ENCODE results near the gene ZNF14.

Gene ZNF14

DNA sequence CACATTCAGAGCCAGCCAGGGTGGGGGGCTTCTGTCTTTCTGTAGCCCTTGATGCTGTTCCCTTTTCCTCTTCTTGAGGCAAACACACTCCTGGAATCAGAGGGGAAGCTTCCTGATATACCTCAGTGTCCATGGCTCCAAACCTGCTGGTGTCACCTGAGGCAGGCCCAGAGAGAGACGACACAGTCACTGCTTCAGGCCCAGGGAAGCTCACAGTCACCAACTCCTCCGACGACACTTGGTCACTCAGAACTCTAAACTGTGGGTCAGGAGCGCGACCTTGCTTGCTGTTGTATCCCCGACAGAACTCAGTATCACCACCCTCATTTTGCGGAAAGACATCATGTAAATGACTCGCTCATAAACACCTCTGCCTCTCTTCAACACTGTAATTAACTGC lies 70.6 kb downstream of the ZNF14 start:
- Histone ChIP-seq H3K79me2 (ENCODE audit: low read length) (peaks cover 56% of the 10 kb centered on the region), H3K4me2 (ENCODE audit: low read length) (peak overlapping the region; percentile 94), H3K27me3 (ENCODE audit: low read depth, low read length) (no peaks in the 10 kb centered on the region), H3K27ac (ENCODE audit: low read length) (peak overlapping the region; percentile 93), H3K36me3 (replicated peaks; ENCODE audit: low read depth, low read length) (peaks cover 29% of the 10 kb centered on the region), H3K9ac (ENCODE audit: low read length) (peak overlapping the region; percentile 76), H3K4me3 (ENCODE audit: low read length) (peak overlapping the region; percentile 80), H2AFZ (ENCODE audit: low read depth, low read length) (no peak overlapping the region), H4K20me1 (ENCODE audit: insufficient read depth, low read length) (no peaks in the 10 kb centered on the region), H3K9me3 (ENCODE audit: insufficient read depth, low read length) (no peaks in the 10 kb centered on the region), H3K4me1 (ENCODE audit: low read length) (peaks cover 15% of the 10 kb centered on the region)
- TF ChIP-seq, protein P1, sequence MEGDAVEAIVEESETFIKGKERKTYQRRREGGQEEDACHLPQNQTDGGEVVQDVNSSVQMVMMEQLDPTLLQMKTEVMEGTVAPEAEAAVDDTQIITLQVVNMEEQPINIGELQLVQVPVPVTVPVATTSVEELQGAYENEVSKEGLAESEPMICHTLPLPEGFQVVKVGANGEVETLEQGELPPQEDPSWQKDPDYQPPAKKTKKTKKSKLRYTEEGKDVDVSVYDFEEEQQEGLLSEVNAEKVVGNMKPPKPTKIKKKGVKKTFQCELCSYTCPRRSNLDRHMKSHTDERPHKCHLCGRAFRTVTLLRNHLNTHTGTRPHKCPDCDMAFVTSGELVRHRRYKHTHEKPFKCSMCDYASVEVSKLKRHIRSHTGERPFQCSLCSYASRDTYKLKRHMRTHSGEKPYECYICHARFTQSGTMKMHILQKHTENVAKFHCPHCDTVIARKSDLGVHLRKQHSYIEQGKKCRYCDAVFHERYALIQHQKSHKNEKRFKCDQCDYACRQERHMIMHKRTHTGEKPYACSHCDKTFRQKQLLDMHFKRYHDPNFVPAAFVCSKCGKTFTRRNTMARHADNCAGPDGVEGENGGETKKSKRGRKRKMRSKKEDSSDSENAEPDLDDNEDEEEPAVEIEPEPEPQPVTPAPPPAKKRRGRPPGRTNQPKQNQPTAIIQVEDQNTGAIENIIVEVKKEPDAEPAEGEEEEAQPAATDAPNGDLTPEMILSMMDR (IDR thresholded peaks at IDR 0.05; ENCODE audit: low read depth, low read length), result no peak
- no peak for TF ChIP-seq EZH2phosphoT487 (IDR thresholded peaks at IDR 0.05; ENCODE audit: low read depth)

DNA sequence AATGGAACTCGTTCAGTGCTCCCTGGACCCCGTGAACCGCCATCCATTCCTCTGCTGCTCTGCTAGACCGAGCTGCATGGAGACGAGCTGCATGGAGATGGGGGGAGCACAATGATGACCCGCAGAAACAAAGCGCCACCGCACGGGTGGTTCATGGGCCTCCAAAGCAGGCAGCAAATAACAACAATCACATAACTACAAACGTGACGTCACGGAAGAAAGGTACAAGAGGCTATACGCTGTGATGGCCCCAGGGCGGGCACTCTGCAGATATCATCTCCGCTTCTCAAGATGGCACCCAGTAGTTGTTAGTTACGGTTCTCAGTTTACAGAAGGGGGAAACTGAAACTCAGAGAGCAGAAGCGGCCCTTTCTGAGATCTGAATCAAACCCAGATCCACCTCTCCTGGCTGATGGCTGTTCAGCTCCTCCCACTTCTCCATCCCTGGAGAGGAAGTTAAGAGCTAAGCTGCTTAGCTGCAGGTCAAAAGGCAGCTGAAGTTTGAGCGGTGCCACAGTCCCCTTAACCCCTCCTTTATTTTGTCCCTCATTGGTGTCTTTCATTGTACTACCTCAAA lies 71.1 kb downstream of the ZNF14 start:
- no peaks in the 10 kb centered on the region for H4K20me1 ChIP-seq (ENCODE audit: insufficient read depth, low read length)
- H2AFZ ChIP-seq (ENCODE audit: low read depth, low read length), result no peak overlapping the region
- peak overlapping the region; percentile 93 for H3K9ac ChIP-seq (ENCODE audit: low read length)
- TF ChIP-seq, protein P1 (IDR thresholded peaks at IDR 0.05; ENCODE audit: low read depth, low read length), result no peak
- TF ChIP-seq EZH2phosphoT487 (IDR thresholded peaks at IDR 0.05; ENCODE audit: low read depth), result no peak
- H3K79me2 ChIP-seq (ENCODE audit: low read length), result peaks cover 56% of the 10 kb centered on the region
- peak overlapping the region; percentile 94 for H3K4me2 ChIP-seq (ENCODE audit: low read length)
- H3K27ac ChIP-seq (ENCODE audit: low read length), result peak overlapping the region; percentile 93
- no peaks in the 10 kb centered on the region for H3K27me3 ChIP-seq (ENCODE audit: low read depth, low read length)
- H3K36me3 ChIP-seq (replicated peaks; ENCODE audit: low read depth, low read length), result peaks cover 34% of the 10 kb centered on the region
- no peaks in the 10 kb centered on the region for H3K9me3 ChIP-seq (ENCODE audit: insufficient read depth, low read length)
- peaks cover 15% of the 10 kb centered on the region for H3K4me1 ChIP-seq (ENCODE audit: low read length)
- H3K4me3 ChIP-seq (ENCODE audit: low read length), result peak overlapping the region; percentile 80

DNA sequence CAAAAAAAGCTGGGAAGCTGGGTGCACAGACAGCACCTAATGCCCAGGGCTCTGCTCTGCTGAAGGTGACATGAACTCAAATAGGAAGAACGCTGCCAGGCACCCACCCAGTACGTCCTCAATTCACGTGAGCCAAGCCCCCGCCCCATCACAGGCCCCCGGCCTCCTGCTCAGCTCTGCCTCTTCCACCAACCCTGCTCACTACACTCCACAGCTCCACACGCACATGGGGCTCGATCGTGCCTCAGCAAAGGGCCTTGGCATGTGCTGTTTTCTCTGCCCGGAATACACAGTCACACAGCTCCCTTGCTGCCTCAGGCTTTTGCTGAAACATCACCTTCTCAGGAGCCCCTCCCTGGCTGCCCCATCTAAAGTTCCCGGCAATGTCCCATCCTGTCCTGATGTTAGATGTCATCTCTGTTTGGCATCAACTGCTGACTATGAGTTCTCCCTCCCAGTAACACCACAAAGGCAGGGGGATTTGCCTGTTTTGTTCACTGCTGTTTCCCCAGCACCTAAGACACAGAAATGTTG lies 71.7 kb downstream of the ZNF14 start:
- H3K36me3 ChIP-seq (replicated peaks; ENCODE audit: low read depth, low read length), result peaks cover 40% of the 10 kb centered on the region
- peak overlapping the region; percentile 93 for H3K9ac ChIP-seq (ENCODE audit: low read length)
- H3K27ac ChIP-seq (ENCODE audit: low read length), result peak overlapping the region; percentile 93
- H3K4me2 ChIP-seq (ENCODE audit: low read length), result peak overlapping the region; percentile 94
- H3K79me2 ChIP-seq (ENCODE audit: low read length), result peaks cover 56% of the 10 kb centered on the region
- H3K4me1 ChIP-seq (ENCODE audit: low read length), result peaks cover 15% of the 10 kb centered on the region
- H2AFZ ChIP-seq (ENCODE audit: low read depth, low read length), result no peak overlapping the region
- H3K4me3 ChIP-seq (ENCODE audit: low read length), result peak overlapping the region; percentile 80
- no peaks in the 10 kb centered on the region for H4K20me1 ChIP-seq (ENCODE audit: insufficient read depth, low read length)
- H3K27me3 ChIP-seq (ENCODE audit: low read depth, low read length), result no peaks in the 10 kb centered on the region
- H3K9me3 ChIP-seq (ENCODE audit: insufficient read depth, low read length), result no peaks in the 10 kb centered on the region
- no peak for TF ChIP-seq EZH2phosphoT487 (IDR thresholded peaks at IDR 0.05; ENCODE audit: low read depth)
- TF ChIP-seq, protein P1 (IDR thresholded peaks at IDR 0.05; ENCODE audit: low read depth, low read length), result no peak

All from OCI-LY3 (cell line).